ENCODE results near the gene LCN15. TPM values are rescaled to one million over a fixed set of nuclear protein-coding genes. Genes with fewer than 3 reads are reported as not detected.
A peak's percentile ranks its signal among the peaks of the same experiment; 100 is the strongest.

LCN15 gene
- total RNA-seq, 6 experiments from 2014 or later, result not detected

DNA sequence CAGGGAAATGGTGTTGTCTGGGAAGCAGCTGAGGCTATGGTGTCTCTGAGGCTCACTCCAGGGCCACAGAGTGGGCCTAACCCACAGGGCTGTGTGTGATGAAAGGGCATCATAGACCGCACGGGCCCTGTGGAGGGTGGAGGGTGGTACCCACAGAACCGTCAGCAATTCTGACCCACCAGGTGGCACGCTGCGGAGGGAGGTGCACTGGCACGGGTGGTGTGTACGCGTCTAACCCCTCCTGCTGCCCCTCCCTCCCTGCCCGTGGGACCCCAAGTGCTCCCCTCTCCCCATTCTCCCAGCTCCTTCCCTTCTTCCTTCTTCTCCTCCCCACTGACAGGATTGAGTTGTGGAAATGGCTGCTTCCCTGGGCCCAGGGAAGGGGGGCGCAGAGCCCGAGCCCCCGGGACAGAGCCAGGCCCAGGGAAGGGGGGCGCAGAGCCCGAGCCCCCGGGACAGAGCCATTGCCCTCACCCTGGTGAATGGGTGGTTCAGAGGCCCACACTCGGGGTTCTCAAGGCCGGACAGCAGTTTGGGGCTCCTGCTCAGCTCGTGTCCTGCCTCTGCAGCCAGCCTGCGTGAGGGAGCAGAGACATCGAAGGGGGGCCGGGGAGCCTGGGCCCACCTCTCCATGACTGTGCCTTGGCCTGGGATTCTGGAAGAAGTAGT lies 28.4 kb downstream of the LCN15 start:
- WGBS (ENCODE audit: insufficient coverage, low coverage, low lambda C conversion rate, missing lambda C conversion rate), result 82% methylated on average over 2 of the region's 21 CpGs
- ATAC-seq (peak in 1 of 4 donors; percentile 13), DNase-seq (no peak)
- H3K27me3 ChIP-seq, result no peaks in the 10 kb centered on the region
- H3K9me3 ChIP-seq, result no peaks in the 10 kb centered on the region
- TF ChIP-seq, protein P1, sequence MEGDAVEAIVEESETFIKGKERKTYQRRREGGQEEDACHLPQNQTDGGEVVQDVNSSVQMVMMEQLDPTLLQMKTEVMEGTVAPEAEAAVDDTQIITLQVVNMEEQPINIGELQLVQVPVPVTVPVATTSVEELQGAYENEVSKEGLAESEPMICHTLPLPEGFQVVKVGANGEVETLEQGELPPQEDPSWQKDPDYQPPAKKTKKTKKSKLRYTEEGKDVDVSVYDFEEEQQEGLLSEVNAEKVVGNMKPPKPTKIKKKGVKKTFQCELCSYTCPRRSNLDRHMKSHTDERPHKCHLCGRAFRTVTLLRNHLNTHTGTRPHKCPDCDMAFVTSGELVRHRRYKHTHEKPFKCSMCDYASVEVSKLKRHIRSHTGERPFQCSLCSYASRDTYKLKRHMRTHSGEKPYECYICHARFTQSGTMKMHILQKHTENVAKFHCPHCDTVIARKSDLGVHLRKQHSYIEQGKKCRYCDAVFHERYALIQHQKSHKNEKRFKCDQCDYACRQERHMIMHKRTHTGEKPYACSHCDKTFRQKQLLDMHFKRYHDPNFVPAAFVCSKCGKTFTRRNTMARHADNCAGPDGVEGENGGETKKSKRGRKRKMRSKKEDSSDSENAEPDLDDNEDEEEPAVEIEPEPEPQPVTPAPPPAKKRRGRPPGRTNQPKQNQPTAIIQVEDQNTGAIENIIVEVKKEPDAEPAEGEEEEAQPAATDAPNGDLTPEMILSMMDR (IDR thresholded peaks at IDR 0.05), result no peak
- TF ChIP-seq POLR2A (IDR thresholded peaks at IDR 0.05), result no peak
- H3K4me3 ChIP-seq, result no peak overlapping the region
- intact Hi-C loops (cut with DNase I), result no loop called here
- H3K4me1 ChIP-seq, result peaks cover 0 to 2% (median 0%) of the 10 kb centered on the region in 4 donors
- no peak overlapping the region for H3K27ac ChIP-seq
- no peaks in the 10 kb centered on the region for H3K36me3 ChIP-seq

GRCh38 chr9:136734837-136735496 lies 29.4 kb downstream of the LCN15 start:
- Histone ChIP-seq H3K36me3 (no peaks in the 10 kb centered on the region), H3K4me3 (no peak overlapping the region), H3K27ac (no peak overlapping the region), H3K4me1 (no peaks in the 10 kb centered on the region), H3K27me3 (no peaks in the 10 kb centered on the region), H3K9me3 (no peaks in the 10 kb centered on the region)
- 89% methylated on average over 6 of the region's 12 CpGs for WGBS (ENCODE audit: insufficient coverage, low coverage, low lambda C conversion rate, missing lambda C conversion rate)
- TF ChIP-seq, protein P1 (IDR thresholded peaks at IDR 0.05), result no peak
- TF ChIP-seq POLR2A (IDR thresholded peaks at IDR 0.05), result no peak
- intact Hi-C loops (cut with DNase I), result no loop called here
- peak in 2 of 4 donors; percentile 8 to 11 for ATAC-seq
- DNase-seq, result no peak

DNA sequence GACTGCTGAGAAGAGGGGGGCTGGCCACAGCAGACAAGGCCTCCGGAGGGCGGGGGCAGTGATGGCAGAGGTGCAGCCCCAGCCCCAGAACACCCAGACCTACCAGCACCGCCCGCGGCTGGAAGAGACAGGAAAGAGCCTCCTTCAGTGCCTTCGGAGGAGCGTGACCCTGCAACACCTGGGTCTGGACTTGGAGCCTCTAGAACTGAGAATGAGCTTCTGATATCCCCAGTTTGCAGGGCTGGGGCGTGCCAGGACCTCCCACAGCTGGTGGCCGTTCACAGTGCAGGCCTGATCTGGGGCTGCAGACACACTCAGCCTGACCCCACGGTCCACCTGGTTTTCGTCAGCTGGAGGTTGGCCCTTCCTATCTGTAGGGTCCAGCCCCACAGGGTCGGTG lies 30.7 kb downstream of the LCN15 start:
- DNase-seq (no peak), ATAC-seq (no peak)
- intact Hi-C loops (cut with DNase I), result no loop called here
- H3K36me3 ChIP-seq, result no peaks in the 10 kb centered on the region
- TF ChIP-seq, protein P1 (IDR thresholded peaks at IDR 0.05), result no peak
- TF ChIP-seq POLR2A (IDR thresholded peaks at IDR 0.05), result no peak
- H3K27ac ChIP-seq, result no peak overlapping the region
- peaks cover 0 to 5% (median 2%) of the 10 kb centered on the region in 4 donors for H3K4me1 ChIP-seq
- no peaks in the 10 kb centered on the region for H3K9me3 ChIP-seq
- no peaks in the 10 kb centered on the region for H3K27me3 ChIP-seq
- no peak overlapping the region for H3K4me3 ChIP-seq
- 94% methylated on average over 3 of the region's 12 CpGs for WGBS (ENCODE audit: insufficient coverage, low coverage, low lambda C conversion rate, missing lambda C conversion rate)

GRCh38 chr9:136732444-136733178 lies 31.7 kb downstream of the LCN15 start:
- no peak overlapping the region for H3K27ac ChIP-seq
- intact Hi-C loops (cut with DNase I), result no loop called here
- TF ChIP-seq POLR2A (IDR thresholded peaks at IDR 0.05), result no peak
- TF ChIP-seq, protein P1 (IDR thresholded peaks at IDR 0.05), result no peak
- no peaks in the 10 kb centered on the region for H3K9me3 ChIP-seq
- peaks cover 0 to 5% (median 2%) of the 10 kb centered on the region in 4 donors for H3K4me1 ChIP-seq
- 66% methylated on average over 10 of the region's 16 CpGs for WGBS (ENCODE audit: insufficient coverage, low coverage, low lambda C conversion rate, missing lambda C conversion rate)
- no peak overlapping the region for H3K4me3 ChIP-seq
- H3K27me3 ChIP-seq, result no peaks in the 10 kb centered on the region
- DNase-seq (no peak), ATAC-seq (no peak)
- H3K36me3 ChIP-seq, result no peaks in the 10 kb centered on the region
